Rectal smooth muscle tissue (tissue), 1 donor: ENCODE measurements around the gene PRAMEF1.

Source experiments
- H3K27ac ChIP-seq: one replicate; pipeline ENCODE4 v1.7.0; 2013; ENCODE audit warnings: low read depth, low read length, inconsistent platforms
- H3K27me3 ChIP-seq: one replicate; pipeline ENCODE4 v1.7.0; 2013; ENCODE audit warnings: low read length; ENCODE audit not compliant: control insufficient read depth, insufficient read depth
- H3K36me3 ChIP-seq: one replicate; pipeline ENCODE4 v1.7.0; 2013; ENCODE audit warnings: low read length; ENCODE audit not compliant: control insufficient read depth, insufficient read depth
- H3K4me1 ChIP-seq: one replicate; pipeline ENCODE4 v1.7.0; 2013; ENCODE audit warnings: low read length; ENCODE audit not compliant: control insufficient read depth, insufficient read depth
- H3K4me3 ChIP-seq: one replicate; pipeline ENCODE4 v1.7.0; 2013; ENCODE audit warnings: low read length
- H3K9ac ChIP-seq: one replicate; pipeline ENCODE4 v1.7.0; 2013; ENCODE audit warnings: low read length

Gene PRAMEF1

DNA sequence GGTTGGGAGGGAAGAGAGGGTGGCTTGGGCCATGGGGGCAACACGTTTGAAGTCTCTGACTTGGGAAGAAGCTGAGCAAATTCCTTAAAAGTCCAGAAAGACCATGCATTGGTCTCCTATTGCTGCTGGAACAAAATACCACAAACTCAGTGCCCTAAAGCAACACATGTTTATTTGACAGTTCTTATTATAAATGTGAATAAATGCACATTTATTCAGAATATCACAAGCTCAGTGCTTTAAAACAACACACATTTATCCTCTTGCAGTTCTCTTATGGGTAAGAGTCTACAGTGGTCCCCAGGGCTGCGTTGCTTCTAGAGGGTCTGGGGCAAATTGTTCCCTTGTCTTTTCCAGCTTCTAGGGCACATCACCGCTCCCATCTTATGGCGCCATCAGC is 27.7 kb upstream of the PRAMEF1 start:
- H3K27me3 ChIP-seq, result no peaks in the 10 kb centered on the region
- H3K27ac ChIP-seq, result no peak overlapping the region
- no peaks in the 10 kb centered on the region for H3K36me3 ChIP-seq
- H3K4me3 ChIP-seq, result no peak overlapping the region
- H3K4me1 ChIP-seq, result no peaks in the 10 kb centered on the region
- no peak overlapping the region for H3K9ac ChIP-seq

DNA sequence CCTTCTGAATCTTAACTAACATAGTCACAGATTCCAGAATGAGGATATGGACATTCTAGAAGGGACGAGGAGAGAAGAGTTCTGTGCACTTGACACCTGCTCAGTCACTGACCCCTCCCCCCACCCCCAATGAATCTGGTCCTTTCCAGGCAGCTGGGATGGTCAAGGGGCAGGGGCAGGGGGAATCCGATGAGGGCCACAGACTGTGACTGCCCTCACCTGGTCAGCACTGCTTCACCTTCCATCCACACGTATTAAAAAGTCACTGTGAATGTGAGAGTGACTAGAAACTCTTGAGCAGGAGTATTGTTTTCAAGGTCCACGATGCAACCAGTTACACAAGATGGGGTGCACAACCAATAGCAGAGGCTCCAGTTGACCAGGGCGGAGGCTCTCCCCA is 27.2 kb upstream of the PRAMEF1 start:
- H3K27me3 ChIP-seq, result peaks cover 3% of the 10 kb centered on the region
- H3K9ac ChIP-seq, result no peak overlapping the region

DNA sequence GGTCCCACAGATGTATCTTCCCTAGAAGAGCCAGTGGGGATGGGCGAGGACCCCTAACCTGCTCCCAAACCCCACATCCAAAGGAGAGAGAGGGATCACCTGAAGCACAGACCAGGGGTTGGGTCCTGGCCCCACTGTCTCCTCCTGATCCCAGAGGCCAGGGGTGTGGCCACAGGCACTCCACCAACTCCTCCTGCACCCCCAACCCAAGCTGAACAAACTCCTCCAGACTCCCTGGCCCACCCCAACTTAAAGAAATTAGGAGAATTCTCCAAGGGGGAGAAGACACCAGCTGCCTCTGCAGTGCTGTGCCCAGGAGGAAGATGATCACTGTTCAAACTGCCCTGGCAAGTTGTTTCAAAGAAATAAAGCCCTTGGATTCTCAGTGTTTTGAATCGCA is 22.2 kb upstream of the PRAMEF1 start:
- no peak overlapping the region for H3K27ac ChIP-seq
- H3K4me3 ChIP-seq, result no peak overlapping the region
- H3K9ac ChIP-seq, result no peak overlapping the region
- H3K36me3 ChIP-seq, result no peaks in the 10 kb centered on the region
- no peaks in the 10 kb centered on the region for H3K4me1 ChIP-seq
- H3K27me3 ChIP-seq, result peaks cover 4% of the 10 kb centered on the region

More for the DNA sequence above, 27.2 kb upstream of the PRAMEF1 start:
- no peak overlapping the region for H3K27ac ChIP-seq
- no peaks in the 10 kb centered on the region for H3K4me1 ChIP-seq
- H3K4me3 ChIP-seq, result no peak overlapping the region
- no peaks in the 10 kb centered on the region for H3K36me3 ChIP-seq

DNA sequence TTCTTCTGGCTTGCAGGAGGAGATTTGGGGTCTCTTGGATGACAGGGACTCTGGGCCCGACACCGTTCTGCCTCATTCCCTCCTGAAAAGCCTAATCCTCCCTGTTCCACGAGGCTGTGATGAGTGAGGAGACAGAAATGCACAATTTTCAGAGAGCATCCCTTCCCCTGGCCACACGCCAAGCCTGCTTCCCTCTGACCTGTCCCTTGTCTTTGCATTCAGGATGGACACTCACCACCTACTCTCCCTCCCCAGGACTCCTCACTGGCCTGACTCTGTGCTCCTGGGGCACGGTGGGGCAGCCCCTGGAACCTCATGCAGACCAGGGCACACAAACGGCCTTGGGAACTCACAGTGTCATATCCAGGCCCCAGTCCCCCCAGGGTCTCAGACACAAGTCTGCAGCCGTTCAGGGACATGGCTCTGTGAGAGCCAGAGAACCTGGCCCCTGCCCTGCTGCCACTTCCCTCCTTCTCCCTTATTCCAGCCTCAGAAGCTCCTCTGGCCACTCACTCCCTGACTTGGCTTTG is 21.2 kb upstream of the PRAMEF1 start:
- H3K27me3 ChIP-seq, result peaks cover 4% of the 10 kb centered on the region
- no peak overlapping the region for H3K27ac ChIP-seq
- H3K9ac ChIP-seq, result no peak overlapping the region
- H3K4me1 ChIP-seq, result no peaks in the 10 kb centered on the region
- no peak overlapping the region for H3K4me3 ChIP-seq
- no peaks in the 10 kb centered on the region for H3K36me3 ChIP-seq

DNA sequence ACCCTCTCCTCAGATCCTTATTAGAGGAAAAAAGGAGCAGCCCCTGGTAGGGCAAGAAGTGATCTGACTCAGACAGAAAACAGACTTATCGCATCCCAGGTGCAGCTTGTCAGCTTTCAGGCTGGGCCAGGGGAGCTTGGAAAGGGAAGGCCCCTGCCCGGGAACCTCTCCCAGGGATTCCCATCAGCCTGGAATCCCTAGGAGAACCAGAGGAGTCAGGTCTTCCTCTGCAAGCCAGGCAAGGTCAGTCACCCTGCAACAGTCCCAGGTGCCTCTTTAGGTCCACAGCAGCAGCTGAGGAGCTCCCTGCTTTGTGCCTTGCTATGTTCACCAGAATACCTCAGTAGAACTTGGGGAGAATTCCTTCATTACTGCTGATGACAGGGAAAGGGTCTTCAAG is 20.6 kb upstream of the PRAMEF1 start:
- no peaks in the 10 kb centered on the region for H3K4me1 ChIP-seq
- H3K36me3 ChIP-seq, result no peaks in the 10 kb centered on the region
- H3K27me3 ChIP-seq, result peaks cover 4% of the 10 kb centered on the region
- H3K27ac ChIP-seq, result no peak overlapping the region
- H3K9ac ChIP-seq, result no peak overlapping the region
- no peak overlapping the region for H3K4me3 ChIP-seq

DNA sequence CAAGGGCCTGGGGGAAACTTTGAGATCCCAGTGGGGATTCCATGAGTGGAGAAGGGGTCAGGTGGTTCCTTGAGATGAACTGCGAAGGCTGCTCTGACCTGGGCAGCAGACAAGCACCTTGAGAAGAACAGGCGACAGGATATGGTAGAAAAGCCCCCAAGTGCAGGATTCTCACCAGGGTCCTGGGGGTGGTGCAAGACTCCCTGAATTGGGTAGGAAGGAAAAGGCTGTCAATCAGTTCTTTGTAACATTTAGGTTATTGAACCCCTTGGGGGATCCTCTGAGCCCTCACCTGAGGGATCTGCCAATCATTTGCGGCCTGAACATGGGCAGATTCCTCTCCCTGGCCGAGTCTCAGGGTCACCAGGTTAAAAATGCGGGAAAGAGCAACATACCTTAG is 20.0 kb upstream of the PRAMEF1 start:
- Histone ChIP-seq H3K9ac (no peak overlapping the region), H3K4me3 (no peak overlapping the region), H3K4me1 (no peaks in the 10 kb centered on the region), H3K27ac (no peak overlapping the region), H3K27me3 (peaks cover 4% of the 10 kb centered on the region), H3K36me3 (no peaks in the 10 kb centered on the region)

DNA sequence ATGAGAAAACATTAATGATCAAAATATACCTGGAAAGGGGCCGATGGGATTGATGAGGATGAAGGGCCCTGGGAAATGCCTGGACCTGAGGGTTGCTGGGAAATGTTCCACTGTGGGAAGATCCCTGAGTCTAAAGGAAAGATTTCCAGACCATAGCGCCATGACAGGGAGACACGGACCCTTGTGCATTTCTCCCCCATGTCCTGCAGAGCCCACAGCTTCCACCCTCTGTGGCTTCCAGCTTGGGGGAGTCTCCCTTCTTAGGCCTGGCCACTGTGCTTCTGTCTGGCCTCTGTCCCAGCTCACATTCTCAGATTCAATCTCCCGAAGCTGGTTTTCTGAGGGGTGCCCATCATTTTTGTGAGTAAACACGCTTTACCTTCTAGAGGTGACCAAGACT is 18.7 kb upstream of the PRAMEF1 start:
- Histone ChIP-seq H3K27me3 (peaks cover 4% of the 10 kb centered on the region), H3K36me3 (no peaks in the 10 kb centered on the region), H3K4me3 (no peak overlapping the region), H3K4me1 (no peaks in the 10 kb centered on the region), H3K27ac (no peak overlapping the region), H3K9ac (no peak overlapping the region)

DNA sequence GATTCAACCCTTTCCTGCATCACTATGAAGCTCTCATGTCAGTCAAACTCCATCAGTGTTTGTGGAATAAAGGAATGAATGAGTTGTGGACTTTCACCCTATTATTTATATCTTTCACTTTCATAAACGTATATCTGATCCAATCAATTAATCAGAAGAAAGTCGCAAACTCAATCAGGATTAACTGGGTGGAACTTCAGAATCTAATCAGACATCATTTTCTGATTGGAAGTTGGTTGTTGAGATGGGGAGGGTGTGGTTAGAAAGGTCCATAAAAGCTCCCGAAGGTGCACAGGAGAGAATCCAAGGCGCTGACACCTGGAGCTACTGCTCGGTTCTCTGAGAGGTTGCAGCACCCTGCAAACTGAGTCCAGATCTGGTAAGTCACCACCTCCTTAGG is 17.8 kb upstream of the PRAMEF1 start, which contains the start of gene PRAMEF12:
Gene PRAMEF12 (plus strand): TSS at position 301 of the 400 bp plus-strand sequence. CDS start 1,130 bp downstream, outside the sequence.
- no peak within 1 kb of the TSS for H3K27ac ChIP-seq
- H3K4me3 ChIP-seq, result no peak within 1 kb of the TSS
- H3K27me3 ChIP-seq, result peaks cover 5% of the 10 kb centered on the region
- H3K4me1 ChIP-seq, result no peaks in the 10 kb centered on the region
- no peaks in the 10 kb centered on the region for H3K36me3 ChIP-seq
- H3K9ac ChIP-seq, result no peak within 1 kb of the TSS

DNA sequence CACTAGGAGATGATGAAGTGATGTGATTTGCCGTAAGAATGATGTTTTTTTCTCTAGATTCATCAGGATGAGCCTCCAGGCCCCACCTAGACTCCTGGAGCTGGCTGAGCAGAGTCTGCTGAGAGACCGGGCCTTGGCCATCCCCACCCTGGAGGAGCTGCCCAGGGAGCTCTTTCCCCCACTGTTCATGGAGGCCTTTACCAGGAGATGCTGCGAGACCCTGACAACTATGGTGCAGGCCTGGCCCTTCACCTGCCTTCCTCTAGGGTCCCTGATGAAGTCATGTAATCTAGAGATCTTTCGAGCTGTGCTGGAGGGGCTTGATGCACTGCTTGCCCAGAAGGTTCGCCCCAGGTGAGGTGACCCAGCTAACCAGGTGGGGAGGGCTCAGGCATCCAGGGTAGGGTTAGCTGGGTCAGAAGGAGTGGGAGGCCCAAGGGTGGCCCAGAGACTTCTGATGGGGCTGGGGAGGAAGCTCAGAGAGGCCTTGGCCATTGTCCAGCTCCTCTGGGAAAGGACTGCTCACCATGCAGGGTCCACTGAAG is 16.3 kb upstream of the PRAMEF1 start:
- Histone ChIP-seq H3K9ac (no peak overlapping the region), H3K36me3 (no peaks in the 10 kb centered on the region), H3K4me1 (no peaks in the 10 kb centered on the region), H3K27ac (no peak overlapping the region), H3K27me3 (peaks cover 2% of the 10 kb centered on the region), H3K4me3 (no peak overlapping the region)

DNA sequence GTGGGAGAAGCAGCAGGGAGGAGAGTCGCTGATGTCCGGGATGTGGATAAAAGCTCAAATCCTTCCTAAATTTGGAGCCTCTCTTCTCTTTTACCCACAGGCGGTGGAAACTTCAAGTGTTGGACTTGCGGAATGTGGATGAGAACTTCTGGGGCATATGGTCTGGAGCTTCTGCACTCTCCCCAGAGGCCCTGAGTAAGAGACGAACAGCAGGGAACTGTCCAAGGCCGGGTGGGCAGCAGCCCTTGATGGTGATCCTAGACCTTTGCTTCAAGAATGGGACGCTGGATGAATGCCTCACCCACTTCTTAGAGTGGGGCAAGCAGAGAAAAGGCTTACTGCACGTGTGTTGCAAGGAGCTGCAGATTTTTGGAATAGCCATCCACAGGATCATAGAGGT is 15.8 kb upstream of the PRAMEF1 start:
- H3K4me3 ChIP-seq, result no peak overlapping the region
- no peaks in the 10 kb centered on the region for H3K4me1 ChIP-seq
- peaks cover 2% of the 10 kb centered on the region for H3K27me3 ChIP-seq
- H3K36me3 ChIP-seq, result no peaks in the 10 kb centered on the region
- H3K9ac ChIP-seq, result no peak overlapping the region
- no peak overlapping the region for H3K27ac ChIP-seq

DNA sequence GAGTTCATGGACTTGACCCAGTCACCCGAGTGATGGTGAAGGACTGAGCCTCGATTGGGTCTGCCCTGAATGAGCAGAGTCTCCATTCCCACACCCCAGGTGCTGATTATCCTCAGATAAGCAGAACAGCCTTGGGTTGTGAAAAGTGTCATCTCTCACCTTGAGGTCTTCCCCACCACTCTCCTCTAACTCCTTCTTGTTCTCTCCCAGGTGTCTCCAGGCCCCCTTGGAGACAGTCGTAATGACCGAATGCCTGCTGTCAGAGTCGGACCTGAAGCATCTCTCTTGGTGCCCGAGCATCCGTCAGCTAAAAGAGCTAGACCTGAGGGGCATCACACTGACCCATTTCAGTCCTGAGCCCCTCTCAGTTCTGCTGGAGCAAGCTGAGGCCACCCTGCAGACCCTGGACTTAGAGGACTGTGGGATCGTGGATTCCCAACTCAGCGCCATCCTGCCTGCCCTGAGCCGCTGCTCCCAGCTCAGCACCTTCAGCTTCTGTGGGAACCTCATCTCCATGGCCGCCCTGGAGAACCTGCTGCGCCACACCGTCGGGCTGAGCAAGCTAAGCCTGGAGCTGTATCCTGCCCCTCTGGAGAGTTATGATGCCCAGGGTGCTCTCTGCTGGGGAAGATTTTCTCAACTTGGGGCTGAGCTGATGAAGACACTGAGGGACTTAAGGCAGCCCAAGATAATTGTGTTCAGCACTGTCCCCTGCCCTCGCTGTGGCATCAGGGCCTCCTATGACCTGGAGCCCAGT is 14.2 kb upstream of the PRAMEF1 start:
- no peaks in the 10 kb centered on the region for H3K4me1 ChIP-seq
- H3K4me3 ChIP-seq, result no peak overlapping the region
- H3K36me3 ChIP-seq, result no peaks in the 10 kb centered on the region
- H3K27ac ChIP-seq, result no peak overlapping the region
- peaks cover 2% of the 10 kb centered on the region for H3K27me3 ChIP-seq
- no peak overlapping the region for H3K9ac ChIP-seq

DNA sequence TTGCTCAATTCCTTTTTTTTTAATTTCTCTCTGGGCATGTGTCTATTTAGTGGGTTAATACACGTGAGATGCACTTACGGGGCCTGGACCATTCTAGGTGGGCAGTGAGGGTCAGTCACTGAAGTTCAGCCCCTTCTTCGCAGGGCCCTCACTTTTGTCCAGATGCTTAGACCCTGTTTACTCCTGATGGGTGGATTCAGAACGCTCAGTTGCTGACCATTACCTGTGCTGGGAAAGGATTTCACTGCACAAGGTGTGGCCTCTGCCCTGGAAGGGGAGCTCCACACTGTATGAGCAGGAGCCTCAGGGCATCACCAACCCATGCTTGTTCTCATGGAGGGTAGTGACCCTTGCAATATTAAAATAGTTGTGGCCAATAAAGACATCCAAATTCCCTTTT is 13.1 kb upstream of the PRAMEF1 start:
- Histone ChIP-seq H3K27me3 (peaks cover 2% of the 10 kb centered on the region), H3K9ac (no peak overlapping the region), H3K36me3 (no peaks in the 10 kb centered on the region), H3K4me1 (no peaks in the 10 kb centered on the region), H3K4me3 (no peak overlapping the region), H3K27ac (no peak overlapping the region)

DNA sequence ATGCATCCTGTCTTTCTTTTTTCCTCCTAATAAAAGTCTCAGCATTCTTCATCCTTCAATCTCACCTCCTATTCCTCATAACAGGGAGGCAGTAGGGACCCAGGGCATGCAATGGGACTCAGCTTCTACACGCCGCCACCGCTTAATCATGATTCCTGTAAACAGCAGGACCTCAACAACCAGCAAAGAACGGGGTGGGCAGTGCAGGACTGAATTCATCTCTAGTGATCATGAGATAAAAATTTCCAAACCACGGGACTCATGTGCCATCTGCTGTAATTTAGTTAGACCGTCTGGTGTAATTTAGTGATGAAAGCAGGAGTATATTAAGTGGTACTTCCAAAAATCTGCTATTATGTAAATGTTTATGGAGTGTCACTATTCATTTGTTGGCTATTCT is 12.3 kb upstream of the PRAMEF1 start:
- Histone ChIP-seq H3K9ac (no peak overlapping the region), H3K27me3 (peaks cover 2% of the 10 kb centered on the region), H3K36me3 (no peaks in the 10 kb centered on the region), H3K4me1 (no peaks in the 10 kb centered on the region), H3K27ac (no peak overlapping the region), H3K4me3 (no peak overlapping the region)
